ENCODE results near the gene SCRT2.
"Not testable (repeated sequence)": the region's sequence is repeated elsewhere in the genome, so short reads cannot be mapped to it uniquely, and the experiment has no call there.

The SCRT2 gene

GRCh38 chr20:653110-653589 is 22.5 kb downstream of the SCRT2 start, which contains the start of gene SRXN1:
Gene SRXN1, minus strand, starts transcription at chr20:653200. Its CDS starts 15 bp downstream, at chr20:653185.
- peak; percentile 93 for DNase-seq (ENCODE audit: low spot score)

- DNase-seq (ENCODE audit: low spot score), result no peak
Measured at GRCh38 chr20:652615-653109, 22.9 kb downstream of the SCRT2 start.

- DNase-seq (ENCODE audit: low spot score), result no peak
Measured at GRCh38 chr20:651713-652614, 23.6 kb downstream of the SCRT2 start.

GRCh38 chr20:650954-651353 is 24.6 kb downstream of the SCRT2 start:
- no peak for DNase-seq (ENCODE audit: low spot score)

GRCh38 chr20:650281-650680 is 25.3 kb downstream of the SCRT2 start:
- no peak for DNase-seq (ENCODE audit: low spot score)

GRCh38 chr20:647479-648019 is 28.1 kb downstream of the SCRT2 start:
- DNase-seq (ENCODE audit: low spot score), result no peak

- DNase-seq (ENCODE audit: low spot score), result no peak
Measured at GRCh38 chr20:646868-647233, 28.8 kb downstream of the SCRT2 start.

- no peak for DNase-seq (ENCODE audit: low spot score)
Measured at GRCh38 chr20:646107-646867, 29.3 kb downstream of the SCRT2 start.

GRCh38 chr20:645318-646106 is 30.1 kb downstream of the SCRT2 start:
- DNase-seq (ENCODE audit: low spot score), result peak; percentile 91

GRCh38 chr20:644692-645317 is 30.8 kb downstream of the SCRT2 start:
- DNase-seq (ENCODE audit: low spot score), result no peak

GRCh38 chr20:642398-643174 is 33.0 kb downstream of the SCRT2 start:
- peak; percentile 83 for DNase-seq (ENCODE audit: low spot score)

- not testable (repeated sequence) for DNase-seq (ENCODE audit: low spot score)
Measured at GRCh38 chr20:642013-642397, 33.6 kb downstream of the SCRT2 start.

- peak; percentile 57 for DNase-seq (ENCODE audit: low spot score)
Measured at GRCh38 chr20:641516-641875, 34.1 kb downstream of the SCRT2 start.

GRCh38 chr20:640674-641515 is 34.7 kb downstream of the SCRT2 start:
- DNase-seq (ENCODE audit: low spot score), result no peak

GRCh38 chr20:638579-638978 is 37.0 kb downstream of the SCRT2 start:
- no peak for DNase-seq (ENCODE audit: low spot score)

GRCh38 chr20:637559-637958 is 38.0 kb downstream of the SCRT2 start:
- no peak for DNase-seq (ENCODE audit: low spot score)

- DNase-seq (ENCODE audit: low spot score), result no peak
Measured at GRCh38 chr20:635893-636338, 39.7 kb downstream of the SCRT2 start.

- no peak for DNase-seq (ENCODE audit: low spot score)
Measured at GRCh38 chr20:635028-635892, 40.3 kb downstream of the SCRT2 start.
